ENCODE data around the gene GGNBP2.

- TF ChIP-seq EZH2phosphoT487 (IDR thresholded peaks at IDR 0.05; ENCODE audit: insufficient read depth, low read depth) (no peak), EZH2 (IDR thresholded peaks at IDR 0.05; ENCODE audit: insufficient read depth, poor library complexity, severe bottlenecking) (no peak)
These were observed 54.3 kb downstream of the GGNBP2 start for GRCh38 chr17:36598951-36599401.
